GM19468 (cell line): ENCODE results near the gene APBA1.
A peak's percentile ranks its signal among the peaks of the same experiment; 100 is the strongest.

ENCODE experiments used
- ATAC-seq: cut with Tn5 transposase; IDR thresholded peaks from one replicate; pipeline ENCODE4 v1.9.1; 2021; ENCODE audit warnings: mild to moderate bottlenecking, moderate library complexity, moderate number of reproducible peaks; ENCODE audit not compliant: unreplicated experiment; ENCODE audit errors: extremely low read depth

Gene APBA1

DNA sequence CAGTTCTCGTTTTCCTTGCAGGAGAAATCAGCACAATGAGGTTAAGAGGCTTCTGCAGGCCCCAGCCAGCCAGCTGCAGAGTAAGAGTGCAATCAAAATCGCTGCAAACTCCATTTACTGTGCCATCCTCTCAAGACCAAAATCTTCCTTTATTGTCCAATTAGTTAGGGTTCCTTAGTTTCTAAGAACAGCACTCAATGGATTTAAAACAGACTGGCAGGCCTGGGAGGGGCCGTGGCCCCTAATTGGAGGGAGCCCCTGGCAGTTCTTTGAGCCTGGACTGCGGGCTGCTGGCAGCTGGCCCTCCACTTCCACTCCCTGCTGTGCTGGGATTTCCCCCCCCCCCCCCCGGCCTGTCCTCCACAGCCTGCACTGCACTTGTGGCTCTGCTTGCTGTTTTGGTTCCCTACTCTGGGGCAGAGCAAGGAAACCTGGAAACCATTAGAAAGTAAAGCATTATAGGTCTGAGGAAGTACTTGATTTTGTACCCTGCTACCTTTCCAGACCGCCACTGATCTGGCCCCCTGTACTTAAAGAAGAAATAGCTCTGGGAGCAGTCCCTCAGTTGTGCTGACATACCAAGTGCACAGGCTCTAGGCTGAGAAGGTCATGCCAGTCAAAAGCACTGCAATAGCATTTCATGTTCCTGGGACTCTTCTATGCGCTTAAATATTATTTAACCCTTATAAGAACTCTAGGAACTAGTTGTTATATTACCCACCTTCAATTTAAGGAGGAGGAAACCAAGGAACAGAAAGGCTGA, 129.0 kb downstream of the APBA1 start:
- ATAC-seq: no peak

DNA sequence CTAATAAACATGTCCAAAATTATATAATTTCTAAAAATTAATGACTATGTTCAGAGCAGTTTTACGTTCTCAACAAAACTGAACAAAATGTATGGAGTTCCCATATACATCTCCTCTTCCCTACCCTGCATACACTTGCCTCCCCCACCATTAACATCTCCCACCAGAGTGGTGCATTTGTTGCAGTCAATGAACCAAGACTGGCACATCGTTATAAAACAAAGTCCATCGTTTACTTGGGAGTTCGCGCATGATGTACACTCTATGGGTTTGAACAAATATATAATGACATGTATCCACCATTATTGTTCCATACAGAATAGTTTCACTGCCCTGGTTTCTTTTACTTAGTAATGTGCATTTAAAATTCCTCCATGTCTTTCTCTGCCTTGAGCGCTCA, 130.1 kb downstream of the APBA1 start:
- no peak for ATAC-seq

DNA sequence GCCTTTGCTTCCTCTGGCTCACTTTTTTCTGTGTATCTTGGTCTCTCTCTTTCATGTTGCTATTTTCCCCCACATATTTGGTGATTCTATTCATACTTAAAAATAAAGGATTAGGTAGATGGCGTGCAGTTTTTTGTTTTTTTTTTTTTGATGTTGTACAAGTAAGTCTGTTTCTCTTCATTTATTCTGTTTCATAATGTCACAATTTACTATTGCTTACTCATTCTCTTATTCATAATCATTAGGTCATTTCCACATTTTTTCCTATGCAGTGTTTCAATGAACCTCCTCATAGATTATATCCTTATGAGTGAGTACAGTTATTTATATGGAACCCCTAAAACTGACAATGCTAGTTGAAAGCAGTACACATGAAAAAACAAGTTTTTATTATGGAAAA, 136.3 kb downstream of the APBA1 start:
- ATAC-seq: no peak

DNA sequence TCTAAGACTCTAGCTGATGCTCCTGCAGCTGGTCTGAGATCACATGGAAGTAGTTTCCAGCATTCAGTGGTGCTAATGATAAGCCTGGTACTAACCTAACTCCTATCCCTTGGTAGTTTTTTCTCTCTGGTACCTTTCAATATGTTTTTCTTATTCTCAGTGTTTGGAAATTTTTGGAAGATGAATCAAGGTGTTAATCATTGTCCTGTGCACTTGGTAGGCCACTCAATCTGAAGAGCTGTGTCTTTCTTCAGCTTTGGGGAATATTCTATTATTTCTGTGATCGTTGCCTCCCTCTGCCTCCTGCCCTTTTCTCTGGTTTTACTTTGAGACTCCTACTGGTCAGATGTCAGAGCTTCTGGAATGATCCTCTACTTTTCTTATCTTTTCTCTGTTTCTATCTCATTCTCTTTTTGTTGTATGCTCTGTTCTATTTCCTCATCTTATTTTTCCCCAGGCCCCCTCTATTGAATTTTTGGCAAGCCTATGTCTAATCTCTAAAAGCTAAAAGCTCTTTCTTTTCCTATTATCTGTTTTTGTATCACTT, 136.8 kb downstream of the APBA1 start:
- no peak for ATAC-seq

DNA sequence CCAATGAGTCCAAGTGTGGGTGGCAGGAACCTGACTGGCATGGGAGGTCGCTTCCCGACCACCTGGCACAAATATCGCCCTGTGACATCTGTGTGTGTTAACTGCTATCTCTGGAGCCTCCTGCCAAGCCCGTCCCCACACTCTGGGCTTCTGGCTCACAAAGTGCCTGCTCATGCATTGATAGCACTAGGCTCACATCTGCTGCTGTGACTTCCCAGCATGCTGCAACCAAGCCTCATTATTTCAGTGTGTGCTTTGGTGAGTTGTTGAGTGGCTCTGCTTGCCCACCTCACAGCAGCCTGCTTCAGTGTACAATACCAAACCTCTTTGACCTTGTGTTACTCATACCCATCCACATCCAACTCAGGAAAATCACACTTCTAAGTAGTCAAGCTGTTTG, 139.8 kb downstream of the APBA1 start:
- no peak for ATAC-seq

DNA sequence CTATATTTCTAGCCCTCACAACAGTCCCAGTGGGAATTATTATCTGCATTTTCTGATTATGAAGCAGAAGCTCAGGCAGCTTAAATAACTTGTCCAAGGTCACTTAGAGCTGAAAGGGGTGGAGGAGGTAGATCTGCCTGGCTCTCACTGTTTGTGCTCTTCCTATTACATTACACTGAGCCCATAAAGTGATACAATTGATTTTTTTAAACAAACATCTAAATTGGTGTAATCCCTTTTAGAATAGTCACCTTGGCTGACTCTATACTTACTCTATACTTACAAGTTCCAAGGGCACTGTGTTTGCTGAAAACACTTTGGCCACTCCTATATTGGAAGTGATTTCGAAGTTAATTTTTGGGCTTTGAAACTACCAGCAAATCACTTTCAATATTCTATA, 144.7 kb downstream of the APBA1 start:
- ATAC-seq: no peak

DNA sequence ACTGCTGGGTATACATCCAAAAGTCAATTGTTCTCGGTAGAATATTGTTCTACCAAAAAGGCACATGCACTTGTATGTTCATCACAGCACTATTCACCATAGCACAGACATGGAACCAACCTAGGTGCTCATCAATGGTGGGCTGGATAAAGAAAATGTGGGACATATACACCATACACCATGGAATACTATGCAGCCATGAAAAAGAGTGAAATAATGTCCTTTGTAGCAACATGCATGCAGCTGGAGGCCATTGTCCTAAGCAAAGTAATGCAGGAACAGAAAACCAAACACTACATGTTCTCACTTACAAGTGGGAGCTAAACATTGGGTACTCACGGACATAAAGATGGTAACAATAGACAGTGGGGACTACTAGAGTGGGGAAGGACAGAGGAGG, 145.5 kb downstream of the APBA1 start:
- no peak for ATAC-seq

DNA sequence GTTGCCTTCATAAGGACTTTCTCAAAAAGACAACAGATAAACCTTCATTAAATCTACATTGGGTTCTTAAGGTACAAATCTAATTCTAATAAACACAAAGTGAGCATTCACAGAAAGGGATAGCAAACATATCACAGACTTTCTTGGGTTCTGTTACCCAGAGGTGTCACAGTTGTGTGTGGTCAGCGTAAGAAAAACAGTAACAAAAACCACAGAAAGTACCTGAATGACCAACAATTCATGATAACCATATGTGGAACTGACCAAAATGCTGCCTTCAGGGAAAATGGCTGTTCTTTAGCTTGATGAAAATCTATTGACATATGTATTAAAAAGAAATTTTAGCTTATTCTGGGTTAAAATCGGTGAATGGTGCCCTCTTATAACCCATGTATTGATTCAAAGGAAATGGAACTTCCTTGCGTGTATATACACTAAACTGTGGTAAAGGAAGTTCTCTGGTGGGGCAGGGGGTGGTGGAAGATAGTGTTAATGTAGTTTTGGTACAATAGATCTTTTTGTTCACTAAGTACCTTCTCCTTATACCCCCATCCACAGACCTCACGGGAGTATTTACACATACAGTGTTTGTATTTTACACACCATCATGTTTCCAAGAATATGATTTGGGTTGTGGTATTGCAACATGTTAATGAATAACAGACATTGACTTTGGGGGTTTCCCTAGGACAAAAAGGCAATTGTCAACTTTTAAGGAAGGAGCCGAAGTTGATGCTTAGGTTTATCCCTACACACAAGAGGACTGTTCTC, 152.5 kb downstream of the APBA1 start:
- peak; percentile 73 for ATAC-seq

DNA sequence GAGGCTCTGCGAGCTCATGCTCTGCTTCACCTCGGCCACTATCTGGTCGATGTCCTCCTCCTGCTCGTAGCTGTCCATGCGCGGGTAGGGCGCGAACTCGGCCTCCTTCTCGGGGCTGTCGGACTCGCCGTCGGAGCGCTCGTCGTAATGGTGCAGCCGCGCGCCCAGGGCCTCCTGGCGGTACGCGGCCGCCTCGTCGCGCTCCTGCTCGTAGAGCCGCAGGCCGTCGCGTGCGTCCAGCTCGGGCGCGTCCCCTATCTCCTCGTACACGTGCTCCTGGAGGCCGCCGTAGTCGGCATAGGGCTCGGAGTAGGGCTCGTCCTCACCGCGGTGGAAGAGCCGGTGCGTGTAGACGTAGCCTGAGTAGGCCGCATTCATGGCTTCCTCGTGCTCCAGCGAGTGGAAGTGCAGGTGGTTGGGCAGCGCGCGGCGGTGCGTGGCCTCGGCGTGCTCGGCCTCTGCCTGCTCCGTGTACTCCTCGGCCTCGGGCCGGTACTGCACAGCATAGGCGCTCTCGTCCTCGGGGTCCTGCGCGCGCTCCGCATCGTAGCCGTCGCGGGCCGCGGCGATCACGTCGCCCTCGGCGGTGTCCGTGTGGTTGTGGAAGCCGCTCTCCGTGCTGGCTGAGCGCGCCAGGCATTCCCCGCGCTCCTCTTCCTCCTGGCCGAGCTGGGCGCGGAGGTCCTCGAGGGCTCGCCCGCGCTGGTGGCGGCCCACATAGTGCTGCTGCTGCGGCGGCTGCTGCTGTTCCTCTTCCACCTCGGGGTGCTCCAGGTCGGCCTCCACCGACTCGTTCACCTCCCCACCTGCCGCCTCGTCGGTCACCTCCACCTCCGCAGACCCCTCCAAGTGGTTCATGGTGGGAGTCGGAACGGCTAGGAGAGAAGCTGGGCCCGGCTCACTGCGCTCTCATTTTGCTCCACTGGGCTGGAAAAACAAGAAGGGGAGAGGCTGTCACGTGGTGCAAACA, 155.5 kb downstream of the APBA1 start:
- ATAC-seq: no peak

DNA sequence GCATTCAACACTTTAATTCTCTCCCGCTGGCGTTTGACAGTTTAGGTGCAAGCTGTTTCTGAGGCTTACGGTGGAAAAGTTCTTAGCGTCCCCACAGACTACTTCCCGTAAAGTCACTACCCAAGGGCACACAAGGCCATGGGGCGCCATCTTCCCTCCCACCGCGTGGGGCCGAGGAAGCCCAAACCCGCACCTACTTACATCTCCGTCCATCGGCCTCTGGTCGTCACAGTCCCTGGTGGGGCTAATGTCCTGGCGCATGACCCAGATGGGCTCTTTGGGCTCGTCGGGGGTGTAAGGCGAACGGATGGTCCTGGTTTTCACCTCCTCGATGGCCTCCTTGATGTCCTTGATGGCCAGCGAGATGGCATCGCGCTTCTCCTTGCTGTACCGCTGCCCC, 156.4 kb downstream of the APBA1 start:
- ATAC-seq: no peak

DNA sequence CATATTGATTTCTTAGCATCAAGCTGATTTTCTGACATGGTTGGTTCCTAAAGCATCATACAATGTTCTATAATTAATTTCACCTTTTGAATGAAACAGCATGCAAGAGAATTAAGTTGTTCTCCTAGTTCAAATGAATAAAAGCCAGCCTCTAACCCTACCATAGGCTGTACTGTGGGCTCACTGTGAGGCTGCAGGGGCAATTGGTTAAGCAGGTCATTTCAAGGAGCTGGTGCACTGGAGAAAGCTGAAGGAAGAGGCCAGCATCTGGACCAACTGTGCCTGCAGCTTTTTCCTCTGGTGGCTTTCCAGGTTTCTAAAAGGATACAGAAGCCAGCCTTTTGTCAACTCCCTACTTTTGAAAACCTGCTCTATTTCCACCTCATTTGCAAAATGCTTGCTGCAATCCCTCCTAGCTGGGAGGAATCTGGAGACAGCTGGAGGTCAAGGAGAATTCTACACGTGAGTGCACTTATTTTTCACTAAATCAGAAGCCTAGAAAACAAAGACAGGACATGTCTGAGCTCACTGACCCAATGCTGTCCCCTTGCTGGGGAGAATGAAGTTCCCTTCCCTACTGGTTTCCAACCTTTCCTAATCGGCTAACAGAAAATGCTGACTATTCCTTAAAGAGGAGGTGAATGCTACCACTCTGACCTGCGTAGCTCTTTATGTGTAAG, 158.9 kb downstream of the APBA1 start:
- no peak for ATAC-seq

DNA sequence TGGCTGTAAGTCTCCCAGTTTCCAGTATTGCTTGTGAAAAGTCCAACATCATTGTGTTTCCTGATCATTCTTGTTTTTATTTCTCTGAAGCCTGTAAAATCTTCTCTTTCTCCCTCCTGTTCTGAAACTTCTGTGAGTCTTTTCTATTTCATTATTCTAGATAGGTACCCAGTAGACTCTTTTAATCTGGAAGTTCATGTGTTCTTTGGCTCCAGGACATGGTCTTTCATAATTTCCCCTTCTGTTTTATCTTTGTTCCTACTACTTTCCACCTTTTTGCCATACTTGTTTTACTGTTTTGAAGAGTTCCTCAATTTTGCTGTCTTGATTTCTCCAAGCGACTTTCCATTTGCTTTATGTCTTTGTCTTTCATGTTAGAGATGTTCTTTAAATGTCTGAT, 168.1 kb downstream of the APBA1 start:
- no peak for ATAC-seq

DNA sequence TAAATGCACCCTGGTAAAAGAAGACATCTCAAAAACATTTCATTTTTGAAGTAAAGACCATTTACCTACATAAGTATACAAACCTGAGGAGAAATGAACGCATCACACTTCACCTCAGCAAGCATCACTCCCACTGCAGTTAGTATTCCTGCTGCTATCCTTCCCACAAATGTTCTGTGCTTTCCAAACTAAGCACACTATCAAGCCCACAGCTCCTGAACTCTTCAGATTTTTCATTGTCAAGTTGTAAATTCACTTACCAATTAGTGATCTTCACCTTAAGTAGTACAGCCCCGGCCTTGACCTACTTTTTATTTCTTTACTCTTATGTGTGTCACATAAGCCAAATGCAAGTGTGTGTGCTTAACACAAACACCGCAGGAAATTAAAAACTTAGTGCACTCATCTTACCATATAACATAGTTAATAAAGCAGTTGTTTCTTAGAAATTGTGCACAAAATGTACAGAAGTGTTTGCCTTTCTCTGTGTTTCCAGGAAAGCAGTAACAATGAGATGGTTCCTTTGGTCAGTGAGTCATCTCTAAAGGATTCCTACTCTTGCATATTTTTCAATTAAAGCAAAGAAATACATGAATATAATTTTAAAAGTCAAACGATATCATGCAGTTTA, 169.4 kb downstream of the APBA1 start:
- ATAC-seq: no peak

DNA sequence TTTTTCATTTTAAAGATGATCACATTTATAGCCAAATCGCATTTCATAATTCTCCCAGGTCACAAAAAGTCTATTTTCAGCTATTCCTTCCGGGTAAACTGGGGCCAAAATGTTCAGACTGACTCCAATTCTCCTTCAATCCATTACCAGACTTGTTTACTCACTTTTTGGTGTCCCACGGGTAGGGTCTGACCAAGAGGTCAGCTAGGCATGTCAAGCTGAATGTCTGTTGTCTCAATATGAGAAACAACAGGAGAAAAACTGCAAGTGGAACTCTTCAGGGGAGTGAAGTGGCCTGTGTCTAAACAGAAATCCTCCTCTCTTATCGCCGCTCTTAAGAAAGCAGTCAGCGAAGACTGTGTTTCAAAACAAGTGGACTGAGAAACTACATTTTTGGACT, 171.3 kb downstream of the APBA1 start:
- ATAC-seq: no peak

DNA sequence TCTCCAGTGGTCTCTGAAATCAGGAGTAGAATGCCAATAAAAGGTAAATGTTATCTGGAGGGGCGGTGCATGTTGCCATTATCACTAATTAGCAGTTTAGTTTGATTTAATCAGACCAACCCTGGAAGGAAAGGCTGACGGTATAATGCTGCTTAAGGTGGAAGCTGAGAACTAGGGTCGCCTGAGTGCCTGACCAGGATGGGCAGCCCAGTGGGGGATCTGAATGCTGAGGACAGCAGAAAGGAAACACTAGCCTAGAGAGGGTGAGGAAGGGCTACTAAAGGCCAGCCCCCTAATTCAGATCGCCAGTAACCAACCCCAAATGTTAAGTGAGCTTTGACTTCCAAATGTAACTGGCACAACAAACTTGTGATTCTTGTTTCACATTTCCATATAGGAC, 172.2 kb downstream of the APBA1 start:
- ATAC-seq: no peak

DNA sequence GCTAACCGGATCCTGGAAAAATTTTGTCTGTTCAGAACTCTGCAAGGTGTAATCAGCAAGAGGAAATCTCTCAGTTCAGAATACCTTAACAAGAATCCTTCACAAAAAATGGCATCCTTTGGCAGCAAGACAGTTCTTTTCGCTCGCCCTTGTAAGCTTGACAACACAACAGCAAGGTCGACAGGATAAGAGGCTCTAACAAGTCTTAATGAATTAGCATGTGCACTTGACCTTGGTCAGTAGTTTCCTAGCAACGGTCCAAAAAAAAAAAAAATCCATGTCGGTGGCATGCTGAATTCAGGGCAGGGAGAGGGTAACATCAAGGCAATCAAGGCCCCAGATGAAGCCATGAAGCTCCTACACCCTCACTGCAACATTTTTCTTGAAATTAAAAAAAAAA, 172.8 kb downstream of the APBA1 start:
- ATAC-seq: no peak

DNA sequence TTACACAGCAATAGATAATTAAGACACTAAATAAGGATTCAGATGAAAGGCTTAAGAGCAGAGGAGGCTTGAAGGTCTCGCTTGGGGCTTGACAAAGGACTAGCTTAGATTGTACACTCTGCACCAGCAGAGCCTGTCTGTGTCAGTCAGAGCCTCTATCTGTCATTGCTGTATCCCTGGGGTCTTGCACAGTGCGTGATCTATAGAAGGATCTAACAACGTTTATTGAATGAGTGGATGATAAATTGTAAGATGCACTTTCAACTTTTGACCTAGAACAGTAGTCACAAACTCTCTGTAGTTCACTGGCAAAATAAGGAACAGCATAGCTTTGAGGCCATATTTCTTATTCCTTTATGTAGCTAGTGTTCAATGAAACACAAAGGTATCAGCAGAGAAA, 173.7 kb downstream of the APBA1 start:
- no peak for ATAC-seq

DNA sequence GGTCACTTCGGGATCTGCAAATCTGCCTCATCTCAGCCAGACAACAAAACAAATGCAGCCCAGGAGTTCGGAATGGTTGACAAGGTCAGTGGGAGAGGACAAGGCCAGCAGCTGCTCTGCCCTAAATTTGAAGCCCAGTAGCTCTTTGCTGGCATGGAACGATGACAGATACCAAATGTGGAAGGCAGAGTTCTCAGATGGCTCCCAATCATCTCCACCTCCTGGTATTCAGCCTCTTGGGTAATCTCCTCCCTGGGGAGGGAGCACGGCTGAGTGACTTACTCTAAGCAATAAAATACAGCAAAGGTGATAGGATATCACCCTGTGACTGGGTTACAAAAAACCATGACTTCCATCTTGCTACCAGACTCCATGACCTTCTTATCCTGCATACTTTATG, 174.4 kb downstream of the APBA1 start:
- no peak for ATAC-seq

DNA sequence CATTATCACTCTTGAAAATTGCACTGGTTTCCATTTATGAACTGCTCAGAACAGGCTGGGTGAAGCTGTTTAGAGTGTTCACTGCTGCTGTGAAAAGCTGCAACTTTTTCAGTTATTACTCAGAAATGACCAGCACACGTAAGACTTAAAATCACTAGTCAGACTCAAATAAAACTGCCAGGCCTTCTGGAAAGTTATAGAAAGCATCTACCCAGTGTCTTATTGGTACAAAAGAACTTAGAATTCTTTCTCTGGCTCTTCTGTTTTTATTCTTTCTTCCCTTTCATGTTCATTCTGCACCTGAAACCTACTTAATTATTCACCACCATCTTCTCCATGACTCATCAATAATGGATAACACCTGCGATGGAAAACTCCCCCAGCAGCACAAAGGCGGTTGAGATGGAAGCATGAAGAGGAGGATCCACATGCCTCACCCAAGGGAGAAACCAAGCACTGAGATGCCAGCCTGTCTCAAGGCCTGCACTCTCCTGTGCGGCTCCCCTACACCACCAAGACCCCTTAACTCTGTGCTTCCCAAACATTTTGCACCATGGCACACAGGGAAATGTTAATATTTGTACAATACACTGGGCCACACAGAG, 175.2 kb downstream of the APBA1 start:
- no peak for ATAC-seq
